GM21723 (cell line): ENCODE data around the gene CDH13.
A peak's percentile ranks its signal among the peaks of the same experiment; 100 is the strongest.

ENCODE experiments used
- ATAC-seq: cut with Tn5 transposase; IDR thresholded peaks from one replicate; pipeline ENCODE4 v1.9.1; 2021; ENCODE audit warnings: mild to moderate bottlenecking, moderate library complexity; ENCODE audit not compliant: unreplicated experiment

The CDH13 gene

GRCh38 chr16:82625066-82625968, 1.5 kb upstream of the CDH13 start:
- no peak for ATAC-seq

DNA sequence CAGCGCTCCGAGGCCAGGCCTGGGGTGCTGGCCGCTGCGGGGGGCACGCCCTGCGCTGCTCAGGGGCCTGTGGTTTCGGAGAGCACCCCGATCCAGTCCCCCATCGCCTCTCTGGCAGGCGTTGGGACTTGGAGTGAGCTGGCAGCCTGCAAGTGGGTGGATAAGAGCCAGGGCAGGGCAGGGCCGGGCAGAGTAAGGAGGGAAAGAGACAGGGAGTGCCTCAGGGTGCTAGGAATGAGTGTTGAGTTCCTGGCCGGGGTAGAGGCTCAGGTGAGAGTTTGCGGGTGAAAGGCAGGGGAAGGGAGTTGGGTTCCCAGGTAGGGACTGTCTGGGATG, 1.3 kb downstream of the CDH13 start:
- no peak for ATAC-seq

- ATAC-seq: no peak
These were observed 1.9 kb downstream of the CDH13 start for GRCh38 chr16:82628711-82629110.

DNA sequence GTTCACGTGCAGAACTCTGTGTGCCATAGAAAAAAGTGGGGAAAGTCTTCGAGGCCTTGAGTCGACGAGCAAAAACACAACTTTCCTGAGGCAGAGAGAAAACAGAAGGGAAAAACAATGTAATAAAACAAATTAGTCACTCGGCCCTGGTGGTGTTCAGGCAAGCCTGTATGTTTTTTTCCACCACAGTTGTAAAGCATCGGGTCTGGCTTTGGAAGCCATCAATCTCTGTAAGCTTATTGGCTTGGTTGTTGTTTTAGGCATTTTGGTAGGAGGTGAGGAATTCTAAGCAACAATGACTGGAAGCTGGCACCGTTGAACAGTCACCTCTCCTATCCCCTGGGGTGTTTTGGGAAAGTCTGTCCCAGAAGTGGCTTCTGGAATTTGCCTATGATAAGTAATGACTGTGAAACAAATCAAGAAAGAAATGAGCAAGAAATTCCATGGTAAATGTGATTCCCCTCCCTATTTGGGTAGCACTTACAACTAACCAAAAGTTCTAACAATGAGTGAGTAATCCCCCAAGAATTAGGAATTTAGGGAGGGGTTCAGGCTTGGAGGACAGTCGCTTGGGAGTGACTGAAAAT, 2.8 kb downstream of the CDH13 start:
- no peak for ATAC-seq

DNA sequence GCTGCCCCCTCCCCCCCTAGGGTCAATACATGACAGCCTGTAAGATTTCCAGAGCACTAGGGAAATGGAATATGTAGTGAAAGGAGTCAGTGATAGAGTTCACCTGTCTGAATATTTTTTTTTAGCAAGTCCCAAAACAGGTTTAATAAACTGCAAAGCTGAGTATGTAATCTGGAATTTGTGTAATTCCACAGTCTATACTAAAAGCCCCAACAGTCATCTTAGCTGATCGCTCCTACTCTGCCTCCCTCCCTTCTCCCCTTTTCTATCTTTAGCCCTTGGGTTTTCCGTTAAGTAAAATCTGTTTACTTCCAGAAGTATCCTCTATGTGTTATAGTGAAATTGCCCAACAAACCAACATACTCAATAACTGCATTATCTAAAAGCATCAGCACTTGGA, 3.5 kb downstream of the CDH13 start:
- no peak for ATAC-seq

GRCh38 chr16:82630688-82631087, 3.9 kb downstream of the CDH13 start:
- ATAC-seq: no peak

DNA sequence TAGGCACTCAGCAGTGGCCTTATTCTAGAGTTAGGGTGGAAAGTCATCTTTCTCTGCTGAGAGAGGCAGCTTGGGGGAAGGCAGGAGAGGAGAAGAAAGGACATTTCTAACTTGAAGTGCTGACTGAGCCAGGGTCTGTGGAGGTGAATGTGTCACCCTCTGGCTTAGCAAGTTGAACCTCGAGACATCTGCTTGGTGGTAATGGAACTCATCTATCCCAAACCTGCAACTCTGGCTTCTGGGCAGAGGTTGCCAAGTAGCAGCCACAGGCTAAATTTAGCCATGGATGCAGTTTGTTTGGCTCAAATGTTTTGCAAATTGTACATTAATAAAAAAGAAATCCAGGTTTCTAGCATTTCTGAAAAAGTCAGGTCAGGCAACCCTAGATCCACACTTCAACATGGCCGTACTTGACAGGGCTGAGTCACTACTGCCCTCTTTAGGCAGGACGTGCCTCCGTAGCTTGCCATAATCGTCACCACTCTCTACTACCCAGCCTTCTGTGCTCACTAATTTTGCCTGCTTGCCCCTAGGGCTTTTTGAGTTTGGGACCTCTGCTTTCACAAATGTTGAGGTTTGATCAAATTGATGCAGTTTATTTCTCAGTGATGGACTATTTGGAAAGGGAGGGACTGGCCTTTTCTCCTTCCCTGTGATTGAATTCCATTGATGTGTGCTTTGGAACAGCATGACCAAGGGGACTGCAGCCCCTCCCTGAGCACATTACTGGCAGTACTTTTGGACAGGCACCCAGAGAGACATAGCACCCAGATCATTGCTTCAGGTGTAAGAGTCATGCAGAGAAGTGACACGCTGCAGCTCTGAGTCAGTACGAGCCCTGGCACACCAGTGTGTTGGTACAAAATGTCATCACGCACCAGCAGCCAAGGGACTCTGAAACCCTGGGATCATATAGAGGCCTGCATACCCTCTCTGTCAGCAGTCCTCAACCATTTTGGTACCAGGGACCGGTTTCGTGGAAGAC, 5.2 kb downstream of the CDH13 start:
- ATAC-seq: no peak

GRCh38 chr16:82633964-82634600, 7.3 kb downstream of the CDH13 start:
- no peak for ATAC-seq

GRCh38 chr16:82634955-82635610, 8.3 kb downstream of the CDH13 start:
- no peak for ATAC-seq

- ATAC-seq: no peak
These were observed 9.7 kb downstream of the CDH13 start for GRCh38 chr16:82636485-82636884.

GRCh38 chr16:82636958-82637357, 10.2 kb downstream of the CDH13 start:
- no peak for ATAC-seq

GRCh38 chr16:82638095-82638798, 11.5 kb downstream of the CDH13 start:
- no peak for ATAC-seq

DNA sequence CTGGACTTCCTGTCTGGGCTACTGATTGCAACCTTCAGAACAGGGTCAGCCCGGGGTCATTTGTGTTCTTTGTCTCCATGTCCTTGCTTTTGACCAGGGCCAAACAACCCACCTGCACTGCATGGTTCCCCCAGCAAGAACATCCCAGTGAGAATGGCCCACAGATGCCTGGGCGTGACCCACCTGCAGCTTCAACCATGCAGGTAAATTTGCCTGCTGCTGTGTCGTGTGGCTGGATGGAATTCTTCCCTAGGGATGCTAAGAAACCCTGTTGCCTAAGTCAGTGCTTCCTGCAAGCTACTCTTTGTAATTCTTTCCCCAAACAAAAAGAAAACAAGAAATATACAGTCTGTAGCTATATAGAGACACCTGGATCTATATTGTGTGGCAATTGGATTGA, 12.5 kb downstream of the CDH13 start:
- no peak for ATAC-seq

DNA sequence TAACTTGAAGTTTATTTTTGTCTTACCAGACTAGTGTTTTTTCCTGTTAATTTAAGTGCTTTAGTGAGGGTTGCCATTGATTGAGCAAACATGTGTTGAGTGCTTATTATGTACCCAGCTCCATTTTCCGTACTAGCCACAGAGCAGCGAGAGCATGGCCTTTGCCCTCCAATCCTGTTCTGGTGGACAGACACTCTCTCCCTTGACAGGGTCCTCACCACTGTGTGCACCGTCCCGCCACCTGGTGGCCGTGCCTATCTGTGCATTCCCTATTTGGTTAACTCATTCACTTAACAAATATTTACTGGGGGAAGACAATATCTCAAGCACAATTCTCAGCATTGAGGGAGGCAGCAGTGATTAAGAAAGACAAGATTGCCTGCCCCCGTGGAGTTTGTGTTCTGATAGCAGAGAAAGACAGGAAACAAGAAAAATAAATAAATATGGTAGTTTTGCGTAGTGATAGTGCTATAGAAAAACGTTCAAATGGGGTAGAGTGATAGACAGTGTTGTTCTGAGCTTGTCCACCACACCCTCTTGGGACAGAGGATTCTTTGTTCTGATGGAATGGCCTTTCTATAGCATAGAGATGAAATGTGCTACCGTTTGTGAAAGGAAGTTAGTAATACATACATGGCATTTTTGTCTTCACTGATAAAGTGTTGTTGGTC, 13.0 kb downstream of the CDH13 start:
- peak; percentile 70 for ATAC-seq

GRCh38 chr16:82641336-82641984, 14.7 kb downstream of the CDH13 start:
- no peak for ATAC-seq

GRCh38 chr16:82643136-82643535, 16.4 kb downstream of the CDH13 start:
- ATAC-seq: no peak

DNA sequence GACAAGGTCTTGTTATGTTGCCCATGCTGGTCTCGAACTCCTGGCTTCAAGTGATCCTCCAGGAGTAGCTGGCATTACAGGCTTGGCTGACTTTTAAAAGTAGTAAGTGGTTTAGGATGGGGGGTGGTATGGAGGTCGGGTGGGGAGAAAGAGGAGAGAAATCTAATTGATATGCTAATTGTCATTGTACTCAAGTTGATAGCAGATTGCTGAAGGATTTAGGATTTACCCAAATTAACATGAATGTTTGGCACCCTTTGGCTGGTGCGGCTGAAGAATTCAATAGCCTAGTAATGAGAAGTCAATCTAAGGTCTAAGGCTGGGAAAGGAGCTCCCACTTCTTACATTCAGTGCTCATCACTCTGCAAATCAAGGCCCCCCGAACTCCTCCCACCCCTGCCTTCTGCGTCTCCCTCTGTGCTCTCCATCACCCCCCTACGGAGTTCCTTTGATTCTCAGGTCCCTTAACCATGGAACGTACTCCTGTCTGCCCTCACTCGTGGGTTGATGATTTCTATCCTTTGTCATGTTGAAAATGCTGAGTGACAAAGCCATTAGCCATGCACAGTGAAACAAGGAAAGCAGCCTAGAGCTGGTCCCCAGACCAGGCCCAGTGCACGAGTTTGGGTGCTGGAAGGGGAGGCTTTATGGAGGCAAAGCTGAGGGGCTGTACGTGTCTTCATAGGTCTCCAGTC, 17.3 kb downstream of the CDH13 start:
- no peak for ATAC-seq

DNA sequence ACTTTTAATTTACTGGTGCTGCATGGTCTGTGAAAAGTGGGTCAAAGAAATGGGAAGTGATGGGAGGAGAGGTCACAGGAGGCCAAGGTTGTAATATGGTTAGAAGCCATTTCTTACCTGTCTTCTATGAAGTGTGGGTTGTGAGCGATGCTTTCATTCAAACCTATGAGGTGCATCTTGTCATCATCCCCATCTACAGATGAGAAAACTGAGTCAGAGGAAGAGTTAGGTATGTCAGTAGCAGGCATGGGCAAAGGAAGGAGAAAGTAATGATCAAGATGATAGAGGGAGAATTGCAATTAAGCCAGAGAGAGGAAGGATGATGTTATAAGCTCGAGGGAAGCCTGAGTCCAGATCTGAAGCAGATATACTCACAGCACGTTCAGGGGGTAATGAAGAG, 19.7 kb downstream of the CDH13 start:
- no peak for ATAC-seq
